ENCODE results near the gene CTXN3.
"Not testable (repeated sequence)": the region's sequence is repeated elsewhere in the genome, so short reads cannot be mapped to it uniquely, and the experiment has no call there.

CTXN3 gene

DNA sequence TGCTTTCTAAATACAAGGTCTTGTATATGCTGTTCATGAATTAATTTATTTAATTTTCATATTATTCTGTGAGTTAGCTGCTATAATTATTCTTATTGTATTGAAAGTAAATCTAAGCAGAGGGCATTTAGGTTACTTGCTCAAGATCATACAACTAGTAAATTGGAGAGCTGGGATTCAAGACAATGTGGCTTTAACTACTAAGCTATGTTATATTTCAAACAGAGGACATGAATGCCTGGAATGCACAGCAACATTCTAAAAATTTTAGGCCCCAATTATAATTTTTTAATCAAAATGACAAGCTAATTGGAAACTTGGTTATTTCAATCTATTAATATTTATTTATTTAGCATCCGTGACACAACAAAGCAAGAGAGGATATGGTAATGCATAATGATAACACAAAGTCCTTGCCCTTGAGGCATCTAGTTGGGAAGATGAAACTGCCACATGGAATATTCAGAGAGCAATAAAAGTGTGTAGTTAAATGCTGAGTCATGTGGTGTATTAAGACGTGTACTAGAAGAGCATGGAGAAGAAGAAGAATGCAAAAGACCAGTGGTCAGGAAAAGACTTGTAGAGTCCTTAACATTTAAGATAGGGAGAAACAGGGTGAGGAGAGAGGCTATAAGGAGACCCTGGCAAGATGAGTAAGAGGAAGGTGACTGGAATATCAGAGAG, 24.4 kb downstream of the CTXN3 start:
- Histone ChIP-seq H3K27ac (ENCODE audit: low read depth, low read length) (no peak overlapping the region), H3K4me1 (ENCODE audit: control insufficient read depth, insufficient read depth, low read length, unreplicated experiment) (no peaks in the 10 kb centered on the region), H3K27me3 (ENCODE audit: insufficient read depth, low read length) (no peaks in the 10 kb centered on the region), H3K36me3 (ENCODE audit: insufficient read depth, low read length) (no peaks in the 10 kb centered on the region), H3K79me2 (ENCODE audit: control insufficient read depth, insufficient read depth, low read length, unreplicated experiment) (no peaks in the 10 kb centered on the region), H2AFZ (ENCODE audit: low read length, unreplicated experiment) (no peak overlapping the region), H3K4me3 (ENCODE audit: low read depth, low read length) (no peak overlapping the region)

DNA sequence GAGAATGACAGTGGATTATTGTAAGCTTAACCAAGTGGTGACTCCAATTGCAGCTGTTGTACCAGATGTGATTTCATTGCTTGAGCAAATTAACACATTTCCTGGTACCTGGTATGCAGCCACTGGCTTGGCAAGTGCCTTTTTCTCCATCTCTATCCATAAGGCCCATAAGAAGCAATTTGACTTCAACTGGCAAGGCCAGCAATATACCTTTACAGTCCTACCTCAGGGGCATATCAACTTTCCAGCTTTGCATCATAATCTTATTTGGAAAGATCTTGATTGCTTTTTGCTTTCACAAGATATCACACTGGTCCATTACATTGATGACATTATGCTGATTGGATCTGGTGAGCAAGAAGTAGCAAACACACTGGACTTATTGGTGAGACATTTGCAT, 28.1 kb downstream of the CTXN3 start:
- not testable (repeated sequence) for H2AFZ ChIP-seq (ENCODE audit: low read length, unreplicated experiment); H3K27me3 ChIP-seq (ENCODE audit: insufficient read depth, low read length); H3K4me1 ChIP-seq (ENCODE audit: control insufficient read depth, insufficient read depth, low read length, unreplicated experiment); H3K27ac ChIP-seq (ENCODE audit: low read depth, low read length); H3K36me3 ChIP-seq (ENCODE audit: insufficient read depth, low read length); H3K4me3 ChIP-seq (ENCODE audit: low read depth, low read length); H3K79me2 ChIP-seq (ENCODE audit: control insufficient read depth, insufficient read depth, low read length, unreplicated experiment)

DNA sequence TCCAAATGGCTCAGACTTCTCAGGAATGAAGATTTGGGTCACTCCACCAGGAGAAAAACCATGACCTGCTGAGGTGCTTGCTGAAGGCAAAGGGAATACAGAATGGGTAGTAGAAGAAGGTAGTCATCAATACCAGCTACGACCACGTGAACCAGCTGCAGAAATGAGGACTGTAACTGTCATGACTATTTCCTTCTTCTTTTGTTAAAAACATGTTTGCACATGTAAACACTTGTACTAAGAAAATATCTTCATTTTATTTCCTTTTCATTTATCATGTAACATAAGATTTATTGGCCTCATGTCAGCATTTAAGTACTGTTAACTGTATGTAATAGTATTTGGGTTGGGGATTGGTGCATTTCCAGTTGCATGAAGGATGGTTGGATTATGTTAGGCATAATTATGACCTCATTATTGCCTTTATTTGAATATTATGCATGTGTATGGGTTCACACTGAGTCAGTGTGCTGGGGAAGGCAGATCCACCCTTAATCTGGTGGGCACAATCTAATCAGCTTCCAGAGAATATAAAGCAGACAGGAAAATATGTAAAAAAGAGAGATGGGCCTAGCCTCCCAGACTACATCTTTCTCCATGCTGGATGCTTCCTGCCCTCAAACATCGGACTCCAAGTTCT, 30.9 kb downstream of the CTXN3 start:
- not testable (repeated sequence) for H3K36me3 ChIP-seq (ENCODE audit: insufficient read depth, low read length); H3K4me3 ChIP-seq (ENCODE audit: low read depth, low read length); H3K79me2 ChIP-seq (ENCODE audit: control insufficient read depth, insufficient read depth, low read length, unreplicated experiment); H3K27me3 ChIP-seq (ENCODE audit: insufficient read depth, low read length); H3K27ac ChIP-seq (ENCODE audit: low read depth, low read length); H2AFZ ChIP-seq (ENCODE audit: low read length, unreplicated experiment); H3K4me1 ChIP-seq (ENCODE audit: control insufficient read depth, insufficient read depth, low read length, unreplicated experiment)

DNA sequence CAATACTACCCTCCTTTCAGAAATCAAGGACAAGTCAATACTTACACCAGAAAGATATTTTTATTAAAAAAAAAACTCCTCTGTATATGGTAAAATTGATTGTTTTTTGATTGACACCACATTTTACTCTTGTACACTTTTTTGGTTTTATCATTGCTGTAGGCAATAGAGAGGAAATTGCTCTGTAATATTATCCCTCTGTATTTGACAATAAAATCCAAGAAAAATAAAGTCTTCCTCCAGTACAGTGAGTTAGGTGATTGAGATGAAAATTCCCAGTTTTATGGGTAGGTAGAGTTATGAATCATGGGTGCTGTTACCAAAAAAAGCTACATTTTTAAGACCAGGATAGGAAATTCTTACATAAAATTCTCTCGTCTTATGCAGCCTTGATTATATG, 31.7 kb downstream of the CTXN3 start:
- H3K4me1 ChIP-seq (ENCODE audit: control insufficient read depth, insufficient read depth, low read length, unreplicated experiment): no peaks in the 10 kb centered on the region
- H3K27me3 ChIP-seq (ENCODE audit: insufficient read depth, low read length): no peaks in the 10 kb centered on the region
- H3K36me3 ChIP-seq (ENCODE audit: insufficient read depth, low read length): no peaks in the 10 kb centered on the region
- H3K27ac ChIP-seq (ENCODE audit: low read depth, low read length): no peak overlapping the region
- no peaks in the 10 kb centered on the region for H3K79me2 ChIP-seq (ENCODE audit: control insufficient read depth, insufficient read depth, low read length, unreplicated experiment)
- no peak overlapping the region for H3K4me3 ChIP-seq (ENCODE audit: low read depth, low read length)
- no peak overlapping the region for H2AFZ ChIP-seq (ENCODE audit: low read length, unreplicated experiment)

DNA sequence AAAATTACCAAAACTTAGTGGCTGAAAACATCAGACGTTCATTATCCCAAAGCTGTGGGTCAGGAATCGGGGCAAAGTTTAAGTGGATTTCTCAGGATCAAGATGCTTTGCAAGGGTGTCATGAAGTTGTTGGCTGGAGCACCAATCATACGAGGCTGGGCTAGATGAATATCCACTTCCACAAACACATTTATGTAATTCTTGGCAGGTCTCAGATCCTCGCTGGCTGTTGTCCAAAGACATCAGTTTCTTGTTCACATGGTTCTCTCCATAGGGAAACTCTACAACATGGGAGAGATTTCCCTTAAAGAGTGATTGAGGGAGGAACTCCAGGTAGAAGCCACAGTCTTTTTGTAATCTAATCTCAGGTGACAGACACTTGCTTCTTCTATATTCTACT, 34.1 kb downstream of the CTXN3 start:
- Histone ChIP-seq H3K27ac (ENCODE audit: low read depth, low read length) (no peak overlapping the region), H3K27me3 (ENCODE audit: insufficient read depth, low read length) (no peaks in the 10 kb centered on the region), H3K36me3 (ENCODE audit: insufficient read depth, low read length) (no peaks in the 10 kb centered on the region), H3K79me2 (ENCODE audit: control insufficient read depth, insufficient read depth, low read length, unreplicated experiment) (no peaks in the 10 kb centered on the region), H3K4me1 (ENCODE audit: control insufficient read depth, insufficient read depth, low read length, unreplicated experiment) (peaks cover 9% of the 10 kb centered on the region), H2AFZ (ENCODE audit: low read length, unreplicated experiment) (no peak overlapping the region), H3K4me3 (ENCODE audit: low read depth, low read length) (no peak overlapping the region)

DNA sequence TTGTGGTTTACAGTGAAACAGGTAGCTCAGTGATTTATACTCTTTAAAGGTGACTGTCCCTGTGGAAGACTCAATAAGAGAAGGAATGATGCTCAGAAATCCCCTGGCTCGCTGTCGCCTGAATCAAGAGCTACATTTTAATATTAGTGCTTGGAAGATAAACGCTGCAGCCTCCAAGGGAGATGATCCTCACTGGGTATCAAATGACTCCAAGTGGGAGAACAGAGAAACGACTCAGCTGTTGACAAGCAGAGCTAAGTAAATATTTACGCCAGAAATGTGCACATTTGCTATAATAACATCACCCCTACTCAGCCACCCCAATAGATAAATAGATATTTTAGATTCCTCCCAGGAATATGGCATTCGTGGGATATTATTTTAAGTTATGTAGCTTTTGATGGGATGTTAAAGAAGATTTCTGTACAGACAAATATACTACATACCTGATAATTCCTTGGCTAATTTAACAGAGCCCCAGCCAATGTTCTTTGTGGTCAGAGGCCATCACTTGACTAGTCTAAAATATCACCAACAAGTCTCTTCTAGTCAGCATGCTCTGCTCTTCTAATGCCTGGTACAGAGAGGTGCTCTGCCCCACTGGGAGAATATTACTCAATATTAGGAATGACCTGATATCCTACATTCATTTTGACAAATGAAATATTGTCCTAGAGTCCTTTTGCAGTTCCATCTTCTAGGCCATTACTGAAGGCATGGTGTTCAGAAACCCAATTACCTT, 36.0 kb downstream of the CTXN3 start:
- Histone ChIP-seq H3K27ac (ENCODE audit: low read depth, low read length) (no peak overlapping the region), H3K4me3 (ENCODE audit: low read depth, low read length) (no peak overlapping the region), H3K36me3 (ENCODE audit: insufficient read depth, low read length) (no peaks in the 10 kb centered on the region), H3K79me2 (ENCODE audit: control insufficient read depth, insufficient read depth, low read length, unreplicated experiment) (no peaks in the 10 kb centered on the region), H2AFZ (ENCODE audit: low read length, unreplicated experiment) (no peak overlapping the region), H3K27me3 (ENCODE audit: insufficient read depth, low read length) (no peaks in the 10 kb centered on the region), H3K4me1 (ENCODE audit: control insufficient read depth, insufficient read depth, low read length, unreplicated experiment) (peaks cover 9% of the 10 kb centered on the region)

DNA sequence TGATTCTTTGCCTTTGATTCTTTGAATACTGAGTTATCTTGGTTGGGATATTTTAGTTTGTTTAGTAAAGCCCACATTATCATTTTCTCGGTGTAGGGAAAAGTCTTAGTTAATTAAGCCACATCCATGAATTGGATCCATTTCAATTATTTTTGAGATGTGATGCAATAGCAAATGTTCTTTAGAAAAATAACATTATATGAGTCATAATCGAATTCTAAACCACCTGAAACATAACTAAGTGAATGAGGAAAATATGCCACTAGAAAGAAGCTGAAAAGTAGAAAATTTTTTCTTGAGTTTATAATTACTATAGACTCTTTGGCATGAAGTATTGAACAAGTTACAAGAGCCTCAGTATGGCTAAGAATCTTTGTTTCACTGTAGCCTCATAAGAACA, 36.8 kb downstream of the CTXN3 start:
- peaks cover 9% of the 10 kb centered on the region for H3K4me1 ChIP-seq (ENCODE audit: control insufficient read depth, insufficient read depth, low read length, unreplicated experiment)
- no peaks in the 10 kb centered on the region for H3K79me2 ChIP-seq (ENCODE audit: control insufficient read depth, insufficient read depth, low read length, unreplicated experiment)
- no peaks in the 10 kb centered on the region for H3K36me3 ChIP-seq (ENCODE audit: insufficient read depth, low read length)
- no peak overlapping the region for H3K27ac ChIP-seq (ENCODE audit: low read depth, low read length)
- H2AFZ ChIP-seq (ENCODE audit: low read length, unreplicated experiment): no peak overlapping the region
- H3K27me3 ChIP-seq (ENCODE audit: insufficient read depth, low read length): no peaks in the 10 kb centered on the region
- no peak overlapping the region for H3K4me3 ChIP-seq (ENCODE audit: low read depth, low read length)

DNA sequence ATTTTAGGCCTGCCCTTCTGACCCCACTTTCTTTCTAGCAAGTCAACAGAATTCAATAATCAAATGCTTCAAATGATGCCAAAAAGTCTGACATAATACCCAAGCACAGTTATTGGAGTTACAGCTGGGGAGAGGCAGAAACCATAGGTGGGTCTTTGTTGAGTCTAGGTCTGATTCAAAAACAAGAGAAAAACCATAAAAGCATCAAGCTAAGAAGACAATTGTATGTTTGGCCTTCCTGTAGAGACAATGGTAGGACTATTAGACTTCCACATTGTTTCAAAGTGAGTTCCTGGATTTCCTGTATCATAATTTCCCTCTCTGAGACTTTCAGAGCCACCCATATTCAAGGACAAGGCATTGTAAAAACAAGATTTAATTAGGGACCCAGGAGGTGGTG, 37.5 kb downstream of the CTXN3 start:
- no peaks in the 10 kb centered on the region for H3K36me3 ChIP-seq (ENCODE audit: insufficient read depth, low read length)
- no peak overlapping the region for H3K4me3 ChIP-seq (ENCODE audit: low read depth, low read length)
- H2AFZ ChIP-seq (ENCODE audit: low read length, unreplicated experiment): peak overlapping the region; percentile 10

DNA sequence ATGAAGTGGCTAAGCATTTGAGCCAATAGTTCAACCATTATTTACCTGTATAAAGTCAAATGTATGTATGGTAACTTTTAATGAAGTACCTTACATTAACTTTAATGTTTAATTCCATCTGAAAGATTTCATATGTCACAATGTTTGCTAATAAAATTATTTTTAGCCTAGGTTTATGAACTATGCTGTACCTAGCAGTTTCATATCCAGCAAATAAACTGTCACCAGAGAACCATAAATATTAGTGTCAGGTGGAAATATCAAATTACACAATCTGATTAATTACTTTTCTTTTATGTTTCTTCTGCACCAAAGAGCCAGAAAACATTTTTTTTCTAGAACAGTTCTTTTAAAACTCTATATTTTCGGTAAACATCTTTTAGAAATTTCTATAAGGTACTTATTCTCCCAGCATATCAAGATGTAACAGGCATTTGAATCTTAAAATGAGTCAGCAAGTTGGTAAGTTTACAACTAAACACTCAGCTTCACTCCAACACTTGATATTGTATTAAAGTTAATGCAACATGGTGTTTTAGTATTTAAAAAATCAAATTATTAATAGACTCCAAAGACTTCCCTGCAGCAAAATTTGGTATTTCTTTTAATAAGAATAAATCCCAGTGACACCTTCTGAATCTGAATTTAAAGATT, 45.8 kb downstream of the CTXN3 start:
- H3K4me3 ChIP-seq (ENCODE audit: low read depth, low read length): no peak overlapping the region
- H3K27me3 ChIP-seq (ENCODE audit: insufficient read depth, low read length): no peaks in the 10 kb centered on the region
- no peaks in the 10 kb centered on the region for H3K36me3 ChIP-seq (ENCODE audit: insufficient read depth, low read length)
- no peaks in the 10 kb centered on the region for H3K79me2 ChIP-seq (ENCODE audit: control insufficient read depth, insufficient read depth, low read length, unreplicated experiment)
- no peak overlapping the region for H2AFZ ChIP-seq (ENCODE audit: low read length, unreplicated experiment)
- no peak overlapping the region for H3K27ac ChIP-seq (ENCODE audit: low read depth, low read length)
- peaks cover 16% of the 10 kb centered on the region for H3K4me1 ChIP-seq (ENCODE audit: control insufficient read depth, insufficient read depth, low read length, unreplicated experiment)

More for the DNA sequence above, 37.5 kb downstream of the CTXN3 start:
- no peak overlapping the region for H3K27ac ChIP-seq (ENCODE audit: low read depth, low read length)
- peaks cover 9% of the 10 kb centered on the region for H3K4me1 ChIP-seq (ENCODE audit: control insufficient read depth, insufficient read depth, low read length, unreplicated experiment)
- no peaks in the 10 kb centered on the region for H3K79me2 ChIP-seq (ENCODE audit: control insufficient read depth, insufficient read depth, low read length, unreplicated experiment)
- H3K27me3 ChIP-seq (ENCODE audit: insufficient read depth, low read length): no peaks in the 10 kb centered on the region

DNA sequence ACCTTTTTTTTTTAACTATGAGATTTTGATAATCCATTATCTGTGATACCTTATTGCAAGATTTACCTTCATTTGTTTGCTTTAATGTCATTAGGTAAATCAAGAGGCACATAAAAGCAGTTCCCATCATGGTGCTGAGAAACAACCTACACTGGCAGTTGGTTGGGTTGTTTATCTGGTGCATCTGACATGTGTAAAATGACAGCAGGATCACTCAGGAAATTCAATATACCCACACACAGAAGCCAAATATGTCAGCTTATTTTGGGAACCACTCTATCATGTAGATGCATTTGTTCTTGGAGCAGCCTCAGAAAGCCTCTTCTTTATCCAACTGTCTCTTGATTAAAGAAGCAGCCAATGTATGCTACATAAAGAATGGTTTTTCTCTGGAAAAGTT, 46.5 kb downstream of the CTXN3 start:
- peaks cover 16% of the 10 kb centered on the region for H3K4me1 ChIP-seq (ENCODE audit: control insufficient read depth, insufficient read depth, low read length, unreplicated experiment)
- H2AFZ ChIP-seq (ENCODE audit: low read length, unreplicated experiment): no peak overlapping the region
- no peaks in the 10 kb centered on the region for H3K79me2 ChIP-seq (ENCODE audit: control insufficient read depth, insufficient read depth, low read length, unreplicated experiment)
- H3K27me3 ChIP-seq (ENCODE audit: insufficient read depth, low read length): no peaks in the 10 kb centered on the region
- H3K36me3 ChIP-seq (ENCODE audit: insufficient read depth, low read length): no peaks in the 10 kb centered on the region
- H3K27ac ChIP-seq (ENCODE audit: low read depth, low read length): no peak overlapping the region
- H3K4me3 ChIP-seq (ENCODE audit: low read depth, low read length): no peak overlapping the region
